HG03066 (cell line): ENCODE data around the gene ADORA2A.

Experiments
- ATAC-seq: cut with Tn5 transposase; IDR thresholded peaks from one replicate; pipeline ENCODE4 v1.9.1; 2021; ENCODE audit warnings: low read depth; ENCODE audit not compliant: unreplicated experiment

Gene ADORA2A

GRCh38 chr22:24402460-24403192 lies 24.8 kb upstream of the ADORA2A start:
- ATAC-seq: no peak

- ATAC-seq: no peak
Observed at GRCh38 chr22:24403346-24403745, 24.1 kb upstream of the ADORA2A start.

DNA sequence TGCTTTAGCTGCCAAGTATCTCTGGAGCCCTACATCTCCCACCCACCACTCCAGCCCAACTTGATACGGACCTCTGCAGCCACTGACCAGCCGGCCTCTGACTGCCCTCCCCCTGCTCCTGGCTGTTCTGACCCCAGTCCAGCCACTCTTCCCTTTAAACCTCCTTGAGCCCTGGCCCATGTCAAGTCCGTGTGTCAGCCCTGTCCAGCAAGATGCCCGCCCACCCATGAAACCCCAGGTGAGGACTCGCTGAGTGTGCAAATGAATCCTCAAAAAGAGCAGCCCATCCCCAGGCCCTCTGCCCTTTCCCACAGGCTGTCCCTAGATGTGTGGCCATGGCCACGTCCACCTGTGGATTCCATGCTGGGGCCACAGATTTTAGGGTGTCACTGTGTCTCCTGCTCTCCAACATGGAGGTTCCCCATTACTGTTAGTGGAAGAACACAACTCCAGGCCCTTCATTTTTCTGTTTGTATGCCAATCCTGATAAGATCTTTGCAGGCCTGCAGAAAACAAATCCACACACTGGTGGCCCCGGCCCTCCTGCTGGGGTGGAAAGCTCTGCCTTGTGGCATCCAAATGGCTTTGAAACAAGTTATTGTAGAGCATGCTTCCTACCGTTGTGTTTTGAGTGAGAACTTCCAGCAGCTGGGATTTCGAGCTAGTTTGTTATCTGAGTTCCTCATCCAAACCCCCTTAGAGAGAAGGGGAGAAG lies 22.7 kb upstream of the ADORA2A start:
- ATAC-seq: no peak

DNA sequence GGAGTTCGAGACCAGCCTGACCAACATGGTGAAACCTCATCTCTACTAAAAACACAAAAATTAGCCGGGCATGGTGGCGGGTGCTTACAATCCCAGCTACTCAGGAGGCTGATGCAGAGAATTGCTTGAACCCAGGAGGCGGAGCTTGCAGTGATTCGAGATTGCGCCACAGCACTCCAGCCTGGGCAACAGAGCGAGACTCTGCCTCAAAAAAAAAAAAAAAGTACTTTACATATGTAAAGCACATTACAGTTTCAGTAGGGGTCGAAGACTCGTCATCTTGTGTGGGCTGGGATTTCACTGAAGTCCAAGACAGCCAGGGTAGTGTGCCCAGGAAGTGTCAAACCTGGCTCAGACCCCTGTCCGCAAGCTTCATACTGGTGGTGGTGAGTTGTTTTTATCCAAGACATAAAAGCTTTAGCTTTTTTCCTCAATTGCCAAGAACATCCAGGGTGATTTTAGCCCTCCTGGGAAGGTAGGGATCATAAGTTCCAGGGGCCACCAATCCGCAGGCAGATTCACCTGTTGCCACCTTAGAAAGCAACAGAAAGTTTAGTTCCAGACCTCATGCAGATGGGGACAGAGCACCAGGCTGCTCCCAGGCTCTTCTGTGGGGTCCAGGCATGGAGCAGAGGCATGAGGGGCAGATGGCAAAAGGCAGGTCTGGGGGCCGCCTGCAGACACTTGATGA lies 21.6 kb upstream of the ADORA2A start:
- no peak for ATAC-seq

DNA sequence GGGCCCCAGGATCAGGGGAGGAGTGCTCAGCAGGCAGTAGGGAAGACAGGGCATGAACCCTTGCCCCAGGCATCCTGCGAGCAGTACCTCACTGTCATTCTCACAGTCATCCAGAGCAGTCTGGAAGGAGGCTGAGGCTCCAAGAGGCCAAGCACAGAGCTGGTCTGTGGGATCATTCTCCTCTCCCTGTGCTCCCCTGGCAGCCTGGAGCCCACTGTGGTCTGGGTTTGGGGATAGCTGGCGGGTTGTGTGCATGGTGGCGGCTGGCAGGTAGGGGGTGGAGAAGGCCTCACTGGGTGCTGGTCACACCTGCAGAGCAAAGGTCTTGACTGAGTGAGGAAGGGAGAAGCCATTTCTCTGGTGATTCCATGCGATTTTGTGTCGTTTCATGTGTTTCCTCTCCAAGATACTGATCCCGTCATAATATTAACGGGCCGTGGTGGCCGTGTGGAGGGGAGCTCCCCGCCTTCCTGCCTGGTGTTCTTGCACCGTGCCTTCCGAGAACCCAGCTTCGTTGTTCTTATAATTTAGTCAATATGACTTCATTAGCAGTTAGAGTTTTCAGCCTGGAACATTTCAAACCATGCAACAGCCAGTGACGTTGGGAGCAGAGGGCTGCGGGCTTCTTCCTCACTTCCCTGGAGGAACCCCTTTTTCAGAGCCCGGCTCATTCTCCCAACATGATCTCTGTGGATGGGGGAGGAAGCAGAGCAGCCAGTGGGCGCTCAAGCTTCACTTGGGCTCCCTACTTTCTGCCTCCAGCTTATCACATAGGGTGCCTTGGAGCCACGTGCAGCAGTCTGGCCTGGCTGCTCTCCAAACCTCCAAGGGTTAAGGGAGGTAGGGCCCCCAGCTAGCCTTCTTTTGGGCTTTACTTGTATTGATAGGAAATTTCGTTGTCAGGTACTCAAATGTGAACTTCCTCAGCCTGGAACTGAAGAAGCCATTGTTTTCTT lies 20.8 kb upstream of the ADORA2A start:
- no peak for ATAC-seq

DNA sequence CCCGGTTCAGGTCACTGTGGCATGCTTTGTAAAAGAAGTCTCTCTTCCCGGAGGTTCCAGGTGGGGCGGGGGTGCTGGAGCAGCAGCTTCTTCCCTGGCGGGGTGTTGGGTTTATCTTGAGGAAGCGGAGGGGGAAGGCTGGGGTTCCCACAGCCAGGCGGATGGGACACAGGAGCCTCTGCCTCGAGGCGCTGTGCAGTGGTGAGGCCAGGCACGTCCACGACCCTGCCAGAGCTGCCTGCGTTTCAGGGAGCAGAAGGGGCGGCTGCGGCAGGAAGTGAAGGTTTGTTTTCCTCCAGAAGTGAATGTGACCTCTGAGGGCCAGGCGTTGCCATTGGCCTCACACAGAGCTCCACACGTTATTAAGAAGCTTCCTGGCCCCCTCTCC lies 20.1 kb upstream of the ADORA2A start:
- no peak for ATAC-seq

- ATAC-seq: no peak
Observed at GRCh38 chr22:24407884-24408283, 19.5 kb upstream of the ADORA2A start.

DNA sequence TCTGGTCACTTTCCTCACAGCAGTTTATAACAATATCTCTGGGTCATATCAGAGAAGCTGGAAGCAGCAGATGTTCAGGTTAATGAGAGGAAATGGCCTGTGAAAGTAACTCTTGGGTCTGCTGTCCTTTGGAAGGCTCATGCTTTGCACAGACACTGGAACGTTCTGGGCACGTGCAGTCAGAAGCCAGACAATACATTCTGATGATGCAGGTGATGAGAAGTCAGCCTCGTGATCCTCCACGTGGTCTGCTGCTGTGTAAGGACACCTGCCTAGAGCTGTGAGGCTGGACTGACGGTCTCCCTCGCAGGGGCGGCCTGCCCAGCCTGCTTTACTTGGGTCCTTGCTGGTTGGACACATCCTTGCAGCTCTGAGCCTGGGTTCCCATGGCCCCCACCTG lies 18.8 kb upstream of the ADORA2A start:
- ATAC-seq: no peak

DNA sequence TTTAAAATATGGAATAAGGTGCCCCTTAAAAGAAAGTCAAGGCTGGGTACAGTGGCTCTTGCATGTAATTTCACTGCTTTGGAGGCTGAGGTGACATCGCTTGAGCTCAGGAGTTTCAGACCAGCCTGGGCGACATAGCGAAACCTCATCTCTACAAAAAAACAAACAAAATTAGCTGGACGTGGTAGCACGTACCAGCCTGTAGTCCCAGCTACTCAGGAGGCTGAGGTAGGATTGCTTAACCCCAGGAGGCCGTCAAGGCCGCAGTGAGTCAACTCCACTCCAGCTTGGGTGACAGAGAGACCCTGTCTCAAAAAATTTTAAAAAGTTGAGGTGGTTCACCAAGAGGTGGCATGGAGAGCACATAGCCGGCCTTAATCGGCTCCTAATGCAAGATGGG lies 17.7 kb upstream of the ADORA2A start:
- no peak for ATAC-seq

GRCh38 chr22:24410110-24410856 lies 17.1 kb upstream of the ADORA2A start:
- no peak for ATAC-seq

DNA sequence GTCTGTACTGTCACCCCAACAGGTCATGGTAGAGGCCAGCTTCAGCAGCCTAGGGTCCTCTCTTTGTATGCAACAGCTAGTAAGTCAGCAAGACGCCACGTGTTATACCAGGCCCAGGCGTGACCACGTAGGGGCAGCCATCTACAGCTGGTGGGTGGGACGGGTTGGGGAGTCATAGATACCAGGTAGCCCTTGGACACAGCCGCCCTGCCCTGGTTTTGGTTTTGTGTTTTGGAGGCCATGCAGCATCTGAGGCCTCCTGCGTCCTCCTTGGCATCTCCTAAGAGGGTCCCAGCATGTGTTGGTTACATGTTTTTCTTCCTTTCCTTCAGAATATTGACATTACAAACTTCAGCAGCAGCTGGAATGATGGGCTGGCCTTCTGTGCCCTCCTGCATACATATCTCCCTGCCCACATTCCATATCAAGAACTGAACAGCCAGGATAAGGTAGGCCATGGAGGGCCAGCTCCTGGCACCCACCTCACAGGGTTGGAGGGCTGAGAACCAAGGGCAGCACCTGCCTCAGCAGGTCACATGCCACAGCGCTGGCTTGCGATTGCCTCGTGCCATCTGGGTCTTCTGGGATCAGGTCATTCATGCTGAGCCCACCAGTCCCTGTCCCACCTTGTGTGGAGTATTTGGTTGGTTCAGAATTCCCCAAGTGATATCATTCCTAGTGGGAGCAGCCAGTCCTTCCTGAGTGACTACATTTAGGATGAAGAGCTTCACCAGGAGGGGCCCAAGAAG lies 16.0 kb upstream of the ADORA2A start:
- no peak for ATAC-seq

- no peak for ATAC-seq
Observed at GRCh38 chr22:24412274-24412673, 15.1 kb upstream of the ADORA2A start.

- no peak for ATAC-seq
Observed at GRCh38 chr22:24413271-24413670, 14.1 kb upstream of the ADORA2A start.

DNA sequence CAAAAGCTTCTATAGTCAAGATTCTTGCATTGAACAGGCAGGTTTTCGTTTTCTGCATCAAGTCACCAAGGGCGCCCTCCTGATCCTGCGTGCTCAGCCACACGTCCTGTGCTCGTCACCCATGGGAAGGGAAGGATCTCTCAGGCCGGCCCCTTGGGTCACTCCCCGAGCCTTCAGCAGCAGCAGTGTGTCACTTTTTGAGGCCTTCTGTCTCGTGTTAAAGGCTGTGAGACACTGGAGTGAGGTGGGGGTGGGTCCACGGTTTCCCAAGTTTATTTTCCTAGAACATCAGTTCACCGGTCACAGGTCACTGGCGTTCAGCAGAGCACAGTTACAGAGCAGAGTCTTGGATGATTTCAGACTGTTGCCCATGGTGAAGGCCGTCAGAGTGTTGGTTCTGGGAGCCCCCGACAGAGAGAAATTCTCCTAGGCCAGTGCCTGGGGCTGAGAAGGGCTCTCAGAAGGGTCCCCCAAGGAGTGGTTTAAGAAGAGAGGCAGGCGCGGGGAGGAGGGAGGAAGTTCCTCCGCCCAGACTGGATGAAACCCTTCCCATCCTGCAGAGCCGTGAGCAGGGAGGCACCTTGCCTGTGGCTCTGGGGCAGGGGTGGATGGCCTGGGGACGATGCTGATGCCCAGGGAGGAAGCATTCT lies 13.5 kb upstream of the ADORA2A start:
- no peak for ATAC-seq

- no peak for ATAC-seq
Observed at GRCh38 chr22:24414523-24414922, 12.9 kb upstream of the ADORA2A start.

DNA sequence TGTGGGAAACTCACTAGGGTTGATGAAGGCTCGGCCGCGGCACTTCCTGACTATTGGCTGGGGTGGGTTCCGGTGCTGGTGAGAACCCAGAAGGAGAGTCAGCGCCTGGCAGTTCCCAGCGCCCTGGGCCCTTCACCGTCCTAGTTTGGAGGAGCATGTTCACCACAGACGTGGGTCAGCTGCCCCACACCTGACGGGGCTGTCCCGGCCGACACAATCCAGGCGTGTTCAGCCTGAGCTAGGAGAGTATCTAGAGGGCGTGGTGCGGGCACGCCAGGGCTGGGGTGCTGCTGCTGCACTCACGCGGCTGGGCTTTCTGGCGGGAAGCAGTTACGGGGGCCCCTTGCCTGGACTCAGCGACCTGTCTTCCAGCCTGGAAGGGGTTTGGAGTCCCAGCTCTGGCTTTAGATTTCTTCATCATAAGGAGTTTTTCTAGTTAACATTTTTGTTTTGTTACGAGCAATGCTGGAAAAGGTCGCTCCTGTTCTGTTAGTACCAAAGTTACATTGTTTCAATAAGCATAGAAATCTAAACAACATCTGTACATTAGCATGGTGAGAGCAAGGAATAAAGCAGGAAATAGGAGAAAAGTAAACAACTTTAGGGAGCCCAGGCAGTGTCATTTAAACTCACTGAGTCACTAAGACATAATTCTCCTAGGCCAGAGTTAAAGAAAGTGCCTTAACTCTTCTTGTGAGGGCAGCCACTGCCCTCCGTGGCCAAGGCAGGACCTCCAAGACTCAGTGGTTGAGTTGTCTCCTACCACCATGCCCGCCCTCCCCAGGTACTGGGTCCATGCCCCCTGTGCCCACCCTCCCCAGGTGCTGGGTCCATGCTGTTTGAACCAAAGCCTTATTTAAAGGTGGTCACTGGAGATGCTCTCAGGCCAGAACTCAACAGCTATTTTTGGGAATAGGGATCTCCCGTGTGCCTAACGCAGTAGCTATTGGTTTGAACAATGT lies 12.1 kb upstream of the ADORA2A start:
- ATAC-seq: no peak

- ATAC-seq: no peak
Observed at GRCh38 chr22:24416095-24416494, 11.3 kb upstream of the ADORA2A start.

DNA sequence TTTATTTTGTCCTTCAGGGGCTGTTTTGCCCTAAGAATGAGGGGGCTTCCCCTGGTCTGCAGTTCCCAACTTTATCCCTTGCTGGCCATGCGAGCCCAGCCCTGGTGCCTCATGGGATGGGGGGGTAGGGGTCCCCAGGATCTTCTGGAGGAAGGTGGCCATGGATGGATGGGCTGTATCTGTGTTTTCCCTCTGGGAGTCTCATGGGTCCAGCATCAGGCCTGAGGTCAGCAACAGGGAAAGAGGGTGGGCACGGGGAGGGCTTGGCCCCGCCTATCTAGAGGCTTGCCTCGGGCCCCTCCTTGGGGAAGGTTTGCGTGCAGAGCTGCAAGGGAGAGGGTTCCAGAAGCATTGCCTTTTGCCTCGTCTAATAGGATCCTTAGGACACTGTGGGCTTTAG lies 10.8 kb upstream of the ADORA2A start:
- ATAC-seq: no peak
